Measurements from ENCODE around the gene ALOX15B.
"Not testable (repeated sequence)": the region's sequence is repeated elsewhere in the genome, so short reads cannot be mapped to it uniquely, and the experiment has no call there.

Gene ALOX15B

DNA sequence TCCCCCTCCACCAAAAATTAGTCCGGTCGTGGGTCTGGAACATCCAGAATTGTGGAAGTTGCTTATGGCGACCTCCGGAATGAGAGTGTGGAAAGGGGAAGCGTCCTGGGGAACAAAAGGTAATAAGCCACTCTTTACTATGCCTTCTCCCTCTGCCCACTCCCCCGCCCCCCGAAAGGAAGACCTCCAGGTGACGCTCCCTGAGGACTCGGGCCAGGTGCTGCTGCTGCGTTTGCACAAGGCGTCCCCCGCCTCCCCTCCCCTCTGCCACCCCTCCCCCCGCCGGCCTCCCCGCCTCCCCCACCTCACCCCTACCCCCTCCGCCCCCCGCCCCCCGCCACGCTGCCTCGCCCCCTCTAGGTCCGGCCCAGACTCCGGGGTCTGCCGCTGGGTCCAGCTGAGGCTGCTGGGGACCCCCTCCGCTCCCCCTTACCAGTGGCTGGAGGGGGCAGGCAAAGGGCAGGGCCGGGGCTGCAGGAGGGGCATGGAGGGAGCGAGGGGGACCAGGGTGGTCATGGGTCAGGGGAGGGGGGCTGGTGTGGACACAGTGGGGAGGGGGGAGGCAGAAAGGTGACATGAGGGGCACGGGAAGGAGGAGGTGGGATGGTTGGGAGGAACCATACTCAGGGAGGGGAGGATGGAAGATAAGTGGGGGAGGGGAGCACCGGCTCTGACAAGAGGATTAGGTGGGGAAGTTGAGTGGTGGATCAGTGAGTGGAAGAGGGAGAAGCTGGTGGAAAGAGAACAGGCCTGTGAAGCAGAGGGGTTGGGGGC is 25.1 kb downstream of the ALOX15B start:
- DNase-seq = no peak

DNA sequence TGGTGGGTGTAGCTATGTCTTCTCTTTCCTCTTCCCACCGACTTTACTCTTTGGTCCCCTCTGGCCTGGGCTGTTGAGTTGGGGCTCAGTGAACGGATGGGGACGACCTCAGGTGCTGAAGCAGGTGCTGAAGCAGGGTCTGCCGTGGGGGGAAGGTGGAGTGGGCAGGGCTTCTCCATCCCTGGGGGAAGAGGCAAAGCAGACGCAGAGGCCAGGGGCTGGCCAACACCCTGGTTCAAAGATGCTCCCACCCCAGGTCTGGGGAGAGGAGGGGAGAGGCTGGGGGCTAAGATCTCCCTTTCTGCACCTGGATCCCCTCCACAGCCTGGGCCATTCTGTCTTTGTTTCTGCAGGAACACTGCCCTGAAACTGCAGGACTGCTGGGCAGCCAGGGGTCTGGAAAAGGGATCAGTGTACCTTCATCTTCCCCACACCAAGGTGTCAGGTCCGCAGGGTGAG is 25.7 kb downstream of the ALOX15B start:
- no peak for DNase-seq

DNA sequence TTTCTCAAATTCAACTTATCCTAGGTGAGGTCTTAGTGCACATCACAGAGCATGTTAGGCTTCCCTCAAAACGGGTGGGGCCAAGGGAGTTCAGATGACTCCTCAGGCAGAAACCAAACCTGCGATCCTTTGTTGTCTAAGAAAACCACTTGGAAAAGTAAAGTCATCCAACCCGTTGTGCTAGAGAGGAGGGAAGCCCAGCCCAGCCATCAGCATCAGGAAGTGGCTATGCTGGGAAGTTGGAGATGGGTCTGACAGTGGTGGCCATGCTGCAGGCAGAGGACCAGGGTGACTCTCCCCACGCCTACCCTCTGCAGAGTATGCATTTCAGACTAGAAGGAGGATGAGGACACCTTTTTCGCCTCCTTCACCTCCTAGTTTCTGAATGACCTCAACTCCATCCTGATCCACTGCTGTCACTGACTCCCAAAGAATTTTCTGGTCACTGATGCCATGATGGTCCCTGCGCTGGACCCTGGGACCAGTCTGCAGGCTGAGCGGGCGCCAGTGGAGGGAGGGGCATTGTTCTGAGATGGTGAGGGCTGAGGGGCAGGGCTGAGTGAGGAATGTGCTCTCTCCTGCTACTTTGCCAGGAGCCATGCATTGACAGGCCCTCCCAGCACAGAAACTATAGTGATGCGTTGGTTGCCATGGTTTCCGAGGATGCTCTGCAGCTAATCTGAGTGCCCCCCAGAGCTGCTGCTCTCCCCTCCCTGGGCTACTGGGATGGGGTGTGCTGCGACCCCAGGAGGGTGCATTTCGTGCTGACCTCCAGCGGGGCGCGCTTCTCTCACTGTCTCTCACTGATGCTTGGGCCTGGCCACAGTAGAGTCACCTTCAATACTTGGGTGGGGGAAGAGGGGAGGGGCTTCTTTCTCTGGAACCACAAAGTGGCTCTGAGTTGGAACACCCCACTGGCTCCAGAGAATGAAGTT is 28.2 kb downstream of the ALOX15B start:
- DNase-seq = no peak

DNA sequence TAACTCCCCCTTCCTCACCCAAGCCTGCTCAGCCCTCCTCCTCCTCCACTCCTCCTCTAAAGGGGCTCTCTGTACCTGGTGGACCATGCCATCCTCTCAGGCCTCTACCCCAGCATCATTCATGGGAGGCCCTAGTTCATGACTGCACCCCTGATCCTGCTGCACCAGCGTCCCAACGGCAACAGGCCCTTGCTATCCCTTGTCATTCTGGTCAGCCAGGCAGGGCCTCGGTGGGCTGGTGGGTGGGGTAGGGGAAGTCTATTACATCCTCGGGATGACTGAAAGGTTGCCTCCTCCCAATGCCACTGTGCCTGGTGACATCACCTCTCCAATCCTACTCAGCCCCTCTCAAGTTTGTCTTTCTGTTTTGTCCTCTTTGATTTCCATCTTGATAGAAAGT is 28.9 kb downstream of the ALOX15B start:
- DNase-seq = no peak

DNA sequence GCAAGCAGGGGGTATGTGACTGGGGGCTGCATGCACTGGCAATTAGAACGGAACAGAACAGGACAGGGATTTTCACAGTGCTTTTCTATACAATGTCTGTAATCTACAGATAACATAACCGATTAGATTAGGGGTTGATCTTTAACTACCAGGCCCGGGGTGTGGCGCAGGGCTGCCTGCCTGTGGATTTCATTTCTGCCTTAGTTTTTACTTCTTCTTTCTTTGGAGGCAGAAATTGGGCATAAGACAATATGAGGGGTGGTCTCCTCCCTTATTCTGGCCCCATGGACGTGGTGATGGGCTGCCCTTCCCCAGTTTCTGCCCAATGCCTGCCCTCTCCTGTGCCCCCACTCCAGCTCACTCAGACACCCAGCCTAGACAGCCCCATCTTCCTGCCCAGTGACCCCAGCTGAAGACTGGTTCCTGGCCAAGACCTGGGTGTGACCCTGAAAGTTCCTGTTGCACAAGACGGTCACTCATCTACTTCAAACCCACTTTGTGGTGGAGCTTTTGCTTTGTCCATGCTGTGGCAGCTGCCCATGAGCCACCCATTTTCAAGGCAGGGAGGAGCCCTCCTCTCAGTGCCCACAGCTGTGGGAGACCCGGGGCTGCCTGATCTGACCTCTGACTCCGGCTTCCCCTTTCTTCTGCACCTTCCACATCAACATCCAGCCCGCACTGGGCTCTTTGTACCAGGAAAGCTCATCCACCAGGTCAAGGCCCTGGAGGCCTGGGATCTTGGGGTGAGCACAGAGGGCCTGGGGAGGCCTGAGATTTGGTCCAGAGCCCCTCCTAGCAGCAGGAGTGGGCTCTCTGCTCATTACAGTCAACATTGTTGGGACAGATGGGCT is 30.1 kb downstream of the ALOX15B start:
- no peak for DNase-seq

DNA sequence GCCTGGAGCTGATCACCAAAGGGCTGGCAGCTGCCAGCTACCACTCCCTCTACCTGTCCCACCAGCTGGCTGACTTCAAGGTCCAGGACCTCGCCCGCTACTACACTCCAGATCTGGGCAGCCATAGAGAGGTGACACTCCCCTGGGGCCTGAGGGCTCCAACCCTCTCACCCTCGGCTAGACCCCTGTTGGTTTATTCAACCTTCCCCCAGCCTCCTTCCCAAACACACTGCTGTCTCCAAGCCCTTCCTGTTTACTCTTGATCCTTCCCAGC is 30.7 kb downstream of the ALOX15B start:
- DNase-seq = no peak

DNA sequence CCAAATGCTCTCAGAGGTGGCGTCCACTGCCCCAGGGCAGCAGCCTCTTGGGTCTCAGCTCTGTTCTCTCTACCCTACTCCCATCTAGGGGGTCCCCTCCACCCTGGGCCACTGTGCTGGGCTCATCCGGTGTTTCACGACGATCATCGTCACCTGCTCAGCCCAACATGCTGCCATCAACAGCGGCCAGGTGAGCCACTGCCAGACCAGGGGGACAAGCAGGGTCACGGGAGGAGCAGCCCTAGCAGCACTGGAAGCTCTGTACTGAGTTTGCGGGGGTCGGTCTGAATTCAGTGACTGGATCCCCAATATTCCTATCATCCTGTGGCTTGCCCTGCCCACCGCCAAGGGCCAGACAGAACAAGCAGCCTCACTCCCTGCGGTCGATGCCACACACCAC is 32.6 kb downstream of the ALOX15B start:
- DNase-seq = no peak

DNA sequence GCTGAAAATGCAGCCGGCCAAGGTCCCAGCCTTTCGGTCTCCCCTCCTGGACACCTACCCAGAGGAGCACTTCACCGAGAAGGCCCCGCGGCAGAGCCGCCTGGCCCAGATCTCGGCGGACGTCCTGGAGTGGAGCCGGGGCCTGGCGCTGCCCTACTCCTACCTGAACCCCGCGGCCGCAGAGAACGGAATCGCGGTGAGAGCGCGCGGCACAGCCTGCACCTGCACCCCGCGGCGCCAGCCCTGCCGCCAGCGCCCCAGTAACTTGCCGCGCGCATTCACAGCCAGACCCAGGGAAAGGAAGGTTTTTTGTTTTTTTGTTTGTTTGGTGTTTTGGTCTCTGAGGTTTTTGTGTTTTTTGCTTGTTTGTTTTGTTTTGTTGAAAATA is 33.5 kb downstream of the ALOX15B start:
- no peak for DNase-seq

DNA sequence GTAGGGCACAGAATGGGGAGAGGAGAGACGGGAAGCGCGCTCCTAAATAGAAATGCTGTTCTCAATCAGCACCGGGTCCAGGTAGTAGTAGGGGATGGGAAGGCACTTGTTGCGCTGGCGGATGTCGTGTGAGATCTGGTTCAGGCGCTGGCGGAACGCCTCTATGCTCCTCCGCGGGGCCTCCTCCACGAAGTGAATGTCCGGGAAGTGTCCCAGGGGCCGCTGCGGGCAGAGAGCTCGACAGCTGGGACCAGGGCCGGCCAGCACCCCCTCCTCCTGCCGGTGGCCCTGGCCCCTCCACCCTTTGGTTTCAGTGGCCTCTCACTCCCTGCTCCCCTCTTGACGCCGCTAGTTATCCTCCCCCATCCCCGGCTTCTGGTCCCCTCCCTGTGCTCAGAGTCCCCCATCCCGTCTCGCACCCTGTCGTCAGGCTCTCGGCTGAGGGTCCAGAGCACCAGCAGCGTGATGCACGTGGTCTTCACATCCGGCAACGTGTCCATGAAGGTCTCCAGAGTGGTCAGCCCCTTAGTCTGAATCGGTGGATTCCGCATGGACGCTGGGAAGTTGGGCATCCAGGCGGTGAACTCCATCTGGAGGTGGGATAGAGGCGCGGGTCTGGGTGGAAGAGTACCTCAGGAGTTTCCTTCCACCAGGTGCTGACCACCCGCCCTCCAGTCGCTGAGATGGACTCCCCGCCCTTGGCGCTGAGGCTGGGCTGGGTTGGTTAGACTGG is 34.0 kb downstream of the ALOX15B start:
- DNase-seq = no peak

DNA sequence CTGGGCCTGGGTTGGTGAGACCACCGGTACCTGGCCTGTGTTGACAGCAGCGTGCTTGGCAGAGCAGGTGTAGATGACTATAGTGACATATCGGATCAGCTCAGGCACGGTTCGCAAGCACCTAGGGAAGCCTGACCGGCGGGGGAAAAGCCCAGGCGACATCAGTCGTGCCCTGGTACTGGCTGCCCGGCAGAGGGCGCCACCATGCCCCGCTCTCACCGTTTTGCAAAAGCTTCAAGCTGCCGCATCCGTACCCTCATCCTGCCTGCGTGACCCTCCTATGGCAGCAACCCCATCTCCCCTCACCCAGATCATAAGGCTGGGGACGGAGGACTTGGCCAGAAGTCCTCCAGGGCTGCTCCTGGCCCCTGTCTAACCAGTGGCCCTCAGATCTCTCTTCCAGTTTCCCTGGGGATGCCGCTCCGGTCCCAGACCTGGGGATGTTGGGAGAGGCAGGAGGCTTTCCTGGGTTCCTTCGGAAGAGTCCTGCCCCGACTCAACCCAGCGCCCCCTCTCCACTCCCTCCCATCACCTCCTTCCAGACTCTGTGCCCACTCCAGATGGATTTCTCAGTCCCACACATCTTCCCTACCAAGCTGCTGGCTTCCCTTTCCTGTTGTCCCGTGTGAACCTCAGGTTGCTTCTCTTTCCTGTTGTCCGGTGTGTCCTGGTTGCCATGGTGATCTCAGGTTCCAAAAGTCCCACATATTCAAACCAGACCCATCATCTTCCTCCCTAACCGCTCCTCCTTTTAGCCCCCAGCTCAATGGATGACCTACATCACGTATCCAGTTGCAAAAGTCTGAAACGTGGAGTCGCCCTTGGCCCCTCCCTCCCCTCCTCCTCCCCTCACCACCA is 35.0 kb downstream of the ALOX15B start:
- DNase-seq = no peak

DNA sequence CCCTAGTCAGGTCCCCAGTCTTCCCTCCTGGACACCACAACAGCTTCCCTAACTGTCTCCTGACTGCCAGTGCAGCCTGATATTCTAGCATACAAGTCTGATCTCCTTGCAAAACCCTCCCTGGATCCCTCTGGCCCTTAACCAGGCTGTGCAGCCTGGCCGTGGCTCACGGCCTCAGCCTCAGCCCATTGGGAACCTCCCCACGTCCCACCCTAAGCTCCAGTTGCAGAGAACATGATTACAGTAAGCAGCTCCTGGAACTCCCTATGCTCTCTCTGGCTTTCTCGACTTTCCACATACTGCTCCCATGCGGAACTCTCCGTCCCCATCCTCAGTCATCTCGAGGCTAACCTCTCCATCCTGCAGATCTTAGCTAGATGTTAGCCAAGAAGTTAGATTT is 35.7 kb downstream of the ALOX15B start:
- DNase-seq = no peak

DNA sequence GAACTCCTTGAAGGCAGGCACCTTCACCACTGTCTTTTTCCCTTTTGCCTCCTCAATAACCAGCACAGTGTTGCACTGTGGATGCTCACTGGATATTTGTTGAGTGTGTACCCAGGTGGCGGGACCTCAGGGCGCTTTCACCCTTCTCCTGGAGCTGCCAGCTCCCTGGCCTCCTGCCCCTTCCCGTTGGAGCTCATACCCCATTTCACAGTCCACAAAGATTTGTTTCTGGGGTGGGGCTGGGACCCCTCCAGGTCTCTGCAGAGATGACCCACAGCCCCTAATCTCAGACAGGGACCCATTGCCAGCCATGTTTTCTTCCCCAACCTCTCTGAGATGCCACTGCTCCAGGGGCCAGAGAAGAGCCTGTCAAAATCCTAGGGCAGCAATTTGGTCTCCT is 36.2 kb downstream of the ALOX15B start:
- DNase-seq = no peak

DNA sequence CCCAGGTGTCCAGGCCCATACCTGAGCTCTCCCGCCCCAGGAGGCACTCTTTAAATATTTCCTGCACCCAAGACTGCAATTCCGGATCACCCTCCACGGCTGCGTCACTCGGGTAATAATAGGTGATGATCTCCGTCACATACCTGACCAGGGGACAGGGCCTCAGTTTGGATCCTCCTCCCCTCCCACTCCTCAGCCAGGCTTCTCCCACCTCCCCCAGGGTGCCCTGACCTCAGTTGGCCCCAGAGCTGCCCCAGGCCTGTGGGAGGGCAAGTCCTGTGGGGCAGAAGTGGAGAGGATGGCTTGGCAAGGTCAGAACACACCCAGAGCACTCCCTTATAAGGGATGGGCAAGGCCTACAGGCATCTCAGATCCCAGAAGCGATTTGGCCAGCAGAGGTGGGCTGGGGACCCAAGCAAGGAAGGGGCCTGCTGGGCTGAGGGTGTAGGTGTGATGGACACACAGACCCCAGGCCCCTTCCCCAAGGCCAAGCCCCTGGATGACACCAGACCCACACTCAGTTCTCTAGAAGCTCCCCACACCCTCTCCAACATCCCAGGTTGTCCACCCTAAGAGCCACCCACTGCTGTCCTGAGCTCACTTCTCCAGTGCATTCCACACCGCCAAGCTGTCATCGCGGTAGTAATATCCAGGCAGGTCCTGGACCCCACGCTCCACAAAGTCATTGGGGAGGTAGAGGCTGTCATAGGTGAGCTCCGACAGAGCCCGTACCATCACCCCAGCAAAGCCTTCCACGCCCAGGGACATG is 36.9 kb downstream of the ALOX15B start:
- DNase-seq = no peak

DNA sequence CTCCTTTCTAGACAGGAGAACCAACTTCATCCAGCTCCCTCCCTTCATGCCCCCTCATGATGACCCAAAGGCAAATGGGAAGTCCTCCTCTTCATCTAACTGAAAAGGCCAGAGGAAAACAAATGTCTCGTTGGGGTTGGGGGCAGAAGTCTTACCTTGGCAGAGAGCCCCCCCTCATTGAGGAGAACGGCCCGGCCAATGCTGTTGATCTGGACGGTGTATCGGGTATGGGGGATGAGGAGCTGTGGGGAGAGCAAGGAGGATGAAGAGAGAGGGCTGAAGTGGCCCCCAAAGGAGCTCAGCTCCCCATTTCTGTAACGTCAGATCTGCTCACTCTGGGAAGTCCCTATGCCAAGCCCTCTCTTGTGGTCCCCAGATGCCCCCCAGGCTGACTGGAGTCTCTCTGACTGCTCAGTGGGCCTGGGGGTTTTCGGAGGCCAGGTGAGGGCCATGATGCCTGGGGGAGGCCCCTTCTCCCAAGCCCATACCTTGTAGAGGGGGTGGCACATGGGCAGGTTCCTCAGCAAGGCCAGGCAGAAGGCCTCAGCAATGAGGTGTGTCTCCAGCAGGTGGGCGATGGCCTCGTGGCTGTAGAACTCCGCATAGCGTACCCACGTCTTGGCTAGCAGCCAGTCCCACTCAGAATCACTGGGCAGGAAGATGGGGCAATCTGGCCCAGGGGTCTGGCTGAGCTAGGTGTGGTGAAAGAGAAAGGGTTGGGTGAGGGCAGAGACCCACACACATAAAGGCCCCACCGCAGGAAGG is 37.8 kb downstream of the ALOX15B start:
- DNase-seq = no peak

DNA sequence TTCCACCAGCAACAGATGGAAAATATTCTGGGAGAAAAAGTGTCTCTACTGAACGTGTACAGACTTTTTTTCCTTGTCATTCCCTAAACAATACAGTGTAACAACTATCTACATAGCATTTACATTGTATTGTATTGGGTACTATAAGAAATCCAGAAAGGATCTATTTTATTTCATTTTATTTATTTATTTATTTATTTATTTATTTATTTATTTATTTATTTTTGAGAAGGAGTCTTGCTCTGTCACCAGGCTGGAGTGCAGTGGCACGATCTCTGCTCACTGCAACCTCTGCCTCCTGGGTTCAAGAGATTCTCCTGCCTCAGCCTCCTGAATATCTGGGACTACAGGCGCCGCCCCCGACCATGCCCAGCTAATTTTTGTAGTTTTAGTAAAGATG is 39.1 kb downstream of the ALOX15B start:
- not testable (repeated sequence) for DNase-seq

DNA sequence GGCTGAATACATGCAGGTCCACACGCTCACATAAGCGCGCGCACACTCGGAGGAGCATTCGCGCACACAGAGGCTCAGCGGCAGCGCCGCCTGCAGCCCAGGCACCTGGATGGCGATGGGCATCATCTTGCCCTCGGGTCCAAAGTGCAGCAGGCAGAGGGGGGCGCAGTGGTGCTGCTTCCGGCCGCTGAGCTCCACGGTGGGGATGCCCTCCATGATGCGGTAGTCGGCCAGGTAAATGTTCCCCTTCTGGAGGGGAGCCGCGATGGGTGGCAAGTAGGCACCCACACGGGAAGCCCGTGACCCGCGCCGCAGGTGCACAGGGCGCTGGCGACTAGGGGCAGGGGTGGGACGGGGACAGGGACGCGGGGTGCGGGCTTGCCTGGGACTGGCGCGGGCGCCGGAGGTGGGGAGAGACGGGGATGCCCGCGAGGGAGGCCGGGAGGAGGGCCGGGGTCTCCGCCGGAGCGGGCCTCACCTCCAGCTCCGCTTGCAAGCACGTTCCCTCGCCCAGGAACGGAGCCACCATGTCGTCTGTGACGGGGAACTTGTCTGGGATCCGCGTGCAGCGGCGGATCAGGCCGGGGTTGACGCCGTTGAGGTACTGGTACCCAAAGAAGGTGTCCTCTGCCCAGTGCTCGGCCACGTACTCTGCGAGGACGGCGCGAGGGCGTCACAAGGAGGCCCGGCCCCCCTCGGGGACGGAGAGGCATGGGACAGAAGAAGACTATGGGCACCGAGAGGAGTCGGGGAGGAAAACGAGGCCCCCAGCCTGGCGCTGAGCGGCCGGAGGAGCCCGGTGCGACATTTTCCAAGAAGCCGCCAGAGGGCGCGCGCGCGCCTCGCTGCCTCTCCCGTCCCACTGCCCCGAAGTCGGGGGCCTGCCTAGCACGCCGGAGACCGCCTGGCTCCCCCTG is 40.7 kb downstream of the ALOX15B start:
- no peak for DNase-seq

DNA sequence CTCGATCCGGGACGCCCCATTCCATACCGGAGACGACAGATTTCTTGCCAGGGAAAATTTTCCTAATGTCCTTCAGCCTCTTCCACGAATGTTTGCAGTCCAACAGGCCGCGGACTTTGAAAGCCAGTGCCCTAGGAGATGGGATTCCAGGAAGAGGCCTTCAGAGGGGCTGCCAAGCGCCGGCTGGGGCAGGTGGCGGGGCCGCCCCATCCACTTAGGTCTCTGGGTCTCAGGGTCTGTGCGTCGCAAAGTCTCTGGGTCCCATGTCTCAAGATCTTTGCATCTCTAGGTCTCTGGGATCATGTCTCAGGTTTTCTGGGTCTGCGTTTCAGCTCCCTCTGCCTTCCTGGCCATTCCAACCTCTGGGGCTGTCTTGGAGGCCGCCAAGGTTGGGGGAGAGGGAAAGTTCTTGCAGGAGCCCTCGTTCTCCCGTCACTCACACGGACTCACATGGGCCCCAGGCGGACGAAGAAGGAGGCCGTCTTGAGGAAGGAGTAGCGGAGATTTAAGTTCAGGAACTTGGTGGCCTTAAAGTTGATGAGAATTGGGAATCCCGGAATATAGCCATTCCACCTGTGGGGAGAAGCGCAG is 41.4 kb downstream of the ALOX15B start:
- DNase-seq = no peak

DNA sequence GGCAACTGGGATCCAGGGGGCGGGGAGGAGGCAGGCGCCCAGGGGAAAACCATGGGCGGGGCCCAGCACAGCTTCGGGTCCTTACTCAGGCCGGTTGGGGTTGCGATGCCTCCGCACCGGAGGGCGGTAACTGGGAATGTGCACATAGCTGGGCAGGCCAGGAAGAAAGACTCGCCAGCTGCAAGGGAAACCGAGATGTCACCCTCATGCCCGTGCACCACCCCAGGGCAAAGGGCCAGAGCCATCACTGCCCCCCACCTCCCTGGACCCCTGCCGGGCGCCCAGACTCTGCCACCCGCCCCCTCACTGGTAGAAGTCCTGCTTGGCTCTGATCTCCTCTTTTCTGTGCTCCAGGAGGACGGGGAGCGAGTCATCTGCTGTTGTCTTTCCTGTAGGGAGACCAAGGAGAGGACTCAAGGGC is 42.0 kb downstream of the ALOX15B start:
- DNase-seq = no peak

DNA sequence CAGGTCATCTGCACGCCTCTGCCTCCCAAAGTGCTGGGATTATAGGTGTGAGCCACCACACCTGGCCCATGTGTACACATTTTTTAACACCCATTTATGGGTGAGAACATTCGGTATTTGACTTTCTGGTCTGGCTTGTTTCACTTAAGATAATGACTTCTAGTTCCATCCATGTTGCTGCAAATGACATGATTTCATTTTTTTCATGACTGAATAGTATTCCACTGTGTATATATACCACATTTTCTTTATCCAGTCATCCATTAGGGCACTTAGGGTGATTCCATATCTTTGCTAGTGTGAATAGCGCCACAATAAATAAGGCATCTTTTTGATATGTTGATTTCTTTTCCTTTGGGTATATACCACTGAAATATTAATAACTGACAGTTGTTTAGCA is 43.0 kb downstream of the ALOX15B start:
- no peak for DNase-seq
